GM06990 (cell line): ENCODE measurements around the gene ZFP62.

Experiments used
- DNase-seq: peaks from one replicate; pipeline ENCODE4 v3.0.0-alpha.2; 2011; ENCODE audit not compliant: insufficient read length; ENCODE audit errors: extremely low read depth
- H3K27me3 ChIP-seq: replicated peaks from 2 replicates; pipeline ENCODE4 v1.6.0; 2011; ENCODE audit warnings: low read length; ENCODE audit not compliant: control insufficient read depth, insufficient read depth
- H3K36me3 ChIP-seq: 2 replicates; pipeline ENCODE4 v1.5.1; 2011; ENCODE audit warnings: low read length; ENCODE audit not compliant: control insufficient read depth, insufficient read depth
- H3K4me3 ChIP-seq: replicated peaks from 2 replicates; pipeline ENCODE4 v1.5.1; 2011; ENCODE audit warnings: low read depth, mild to moderate bottlenecking, control low read depth, low read length
- TF ChIP-seq, protein P1 (sequence below): IDR thresholded peaks from 2 replicates; pipeline ENCODE4 v1.5.1; 2011; ENCODE audit warnings: low read length, control low read depth, mild to moderate bottlenecking, inconsistent platforms; ENCODE audit not compliant: insufficient read depth, poor library complexity, severe bottlenecking

The ZFP62 gene

DNA sequence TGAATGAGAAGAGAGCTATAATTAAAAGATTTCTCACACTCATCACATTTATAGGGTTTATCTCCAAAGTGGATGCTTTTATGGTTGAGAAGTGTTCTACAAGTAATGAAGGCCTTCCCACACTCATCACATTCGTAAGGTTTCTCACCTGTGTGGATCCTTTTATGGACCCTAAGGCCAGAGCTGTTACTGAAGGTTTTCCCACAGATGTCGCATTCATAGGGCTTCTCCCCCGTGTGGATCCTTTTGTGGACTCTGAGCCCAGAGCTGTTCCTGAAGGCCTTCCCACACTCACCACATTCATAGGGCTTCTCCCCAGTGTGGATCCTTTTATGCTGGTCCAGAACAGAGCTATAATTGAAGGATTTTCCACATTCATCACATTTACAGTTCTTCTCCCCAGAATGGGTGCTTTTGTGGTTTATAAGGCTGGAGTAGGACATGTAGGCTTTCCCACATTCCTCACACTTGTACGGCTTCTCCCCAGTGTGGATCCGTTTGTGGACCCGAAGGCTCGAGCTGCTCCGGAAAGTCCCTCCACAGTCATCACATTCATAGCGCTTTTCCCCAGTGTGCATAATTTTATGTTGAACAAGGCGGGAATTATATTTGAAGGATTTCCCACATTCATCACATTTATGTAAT, 10.5 kb downstream of the ZFP62 start:
- TF ChIP-seq, protein P1, sequence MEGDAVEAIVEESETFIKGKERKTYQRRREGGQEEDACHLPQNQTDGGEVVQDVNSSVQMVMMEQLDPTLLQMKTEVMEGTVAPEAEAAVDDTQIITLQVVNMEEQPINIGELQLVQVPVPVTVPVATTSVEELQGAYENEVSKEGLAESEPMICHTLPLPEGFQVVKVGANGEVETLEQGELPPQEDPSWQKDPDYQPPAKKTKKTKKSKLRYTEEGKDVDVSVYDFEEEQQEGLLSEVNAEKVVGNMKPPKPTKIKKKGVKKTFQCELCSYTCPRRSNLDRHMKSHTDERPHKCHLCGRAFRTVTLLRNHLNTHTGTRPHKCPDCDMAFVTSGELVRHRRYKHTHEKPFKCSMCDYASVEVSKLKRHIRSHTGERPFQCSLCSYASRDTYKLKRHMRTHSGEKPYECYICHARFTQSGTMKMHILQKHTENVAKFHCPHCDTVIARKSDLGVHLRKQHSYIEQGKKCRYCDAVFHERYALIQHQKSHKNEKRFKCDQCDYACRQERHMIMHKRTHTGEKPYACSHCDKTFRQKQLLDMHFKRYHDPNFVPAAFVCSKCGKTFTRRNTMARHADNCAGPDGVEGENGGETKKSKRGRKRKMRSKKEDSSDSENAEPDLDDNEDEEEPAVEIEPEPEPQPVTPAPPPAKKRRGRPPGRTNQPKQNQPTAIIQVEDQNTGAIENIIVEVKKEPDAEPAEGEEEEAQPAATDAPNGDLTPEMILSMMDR: no peak
- Histone ChIP-seq H3K36me3 (peaks cover 20% of the 10 kb centered on the region), H3K27me3 (no peaks in the 10 kb centered on the region), H3K4me3 (no peak overlapping the region)
- no peak for DNase-seq

DNA sequence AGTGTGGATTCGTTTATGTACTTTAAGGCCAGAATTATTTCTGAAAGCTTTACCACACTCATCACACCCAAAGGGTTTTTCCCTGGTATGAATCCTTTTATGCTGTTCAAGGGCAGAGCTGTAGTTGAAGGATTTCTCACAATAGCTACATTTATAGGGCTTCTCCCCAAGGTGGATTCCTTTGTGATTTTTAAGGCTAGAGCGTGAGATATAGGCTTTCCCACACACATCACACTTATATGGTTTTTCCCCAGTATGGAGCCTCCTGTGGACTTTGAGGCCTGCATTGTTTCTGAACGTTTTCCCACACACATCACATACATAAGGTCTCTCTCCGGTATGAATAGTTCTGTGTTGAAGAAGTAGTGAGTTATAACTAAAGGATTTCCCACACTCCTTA, 11.2 kb downstream of the ZFP62 start:
- Histone ChIP-seq H3K4me3 (no peak overlapping the region), H3K27me3 (no peaks in the 10 kb centered on the region), H3K36me3 (peaks cover 17% of the 10 kb centered on the region)
- no peak for DNase-seq
- TF ChIP-seq, protein P1: no peak

DNA sequence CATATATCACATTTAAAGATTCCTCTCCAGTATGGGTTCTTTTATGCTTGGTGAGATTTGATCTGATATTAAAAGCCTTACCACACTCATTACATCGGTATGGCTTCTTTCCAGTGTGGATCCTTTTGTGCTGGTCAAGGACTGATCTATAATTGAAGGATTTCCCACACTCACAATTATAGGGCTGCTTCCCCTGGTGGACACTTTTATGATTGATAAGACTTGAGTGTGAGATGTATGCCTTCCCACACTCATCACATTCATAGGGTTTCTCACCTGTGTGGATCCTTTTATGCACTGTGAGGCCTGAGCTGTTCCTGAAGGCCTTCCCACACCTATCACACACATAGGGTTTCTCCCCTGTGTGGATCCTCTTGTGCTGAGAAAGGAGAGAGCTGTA, 12.2 kb downstream of the ZFP62 start:
- no peak for DNase-seq
- no peaks in the 10 kb centered on the region for H3K27me3 ChIP-seq
- H3K36me3 ChIP-seq: peaks cover 17% of the 10 kb centered on the region
- TF ChIP-seq, protein P1: no peak
- H3K4me3 ChIP-seq: no peak overlapping the region

GRCh38 chr5:180848265-180848664, 12.8 kb downstream of the ZFP62 start:
- TF ChIP-seq, protein P1: no peak
- Histone ChIP-seq H3K36me3 (peaks cover 17% of the 10 kb centered on the region), H3K27me3 (no peaks in the 10 kb centered on the region), H3K4me3 (no peak overlapping the region)
- no peak for DNase-seq

DNA sequence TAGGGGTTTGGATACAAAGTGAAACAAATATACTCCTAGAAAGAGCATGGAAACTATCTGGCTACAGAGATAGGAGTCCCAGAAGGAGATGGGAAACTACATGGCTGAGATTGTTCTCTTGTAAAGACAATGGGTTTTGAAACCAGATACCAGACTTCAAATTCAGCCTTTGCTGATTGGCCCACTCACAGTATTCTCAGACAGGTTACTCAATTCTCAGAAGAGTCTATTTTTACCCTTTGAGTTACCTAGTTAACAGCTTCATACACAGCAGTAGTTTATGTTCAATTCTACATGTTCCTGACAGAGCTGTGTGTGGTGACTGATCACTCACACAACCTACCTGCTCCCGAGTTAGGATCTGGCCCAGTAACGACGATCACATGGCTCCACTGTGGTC, 14.1 kb downstream of the ZFP62 start:
- DNase-seq: no peak
- no peak overlapping the region for H3K4me3 ChIP-seq
- H3K27me3 ChIP-seq: no peaks in the 10 kb centered on the region
- peaks cover 17% of the 10 kb centered on the region for H3K36me3 ChIP-seq
- TF ChIP-seq, protein P1: no peak

DNA sequence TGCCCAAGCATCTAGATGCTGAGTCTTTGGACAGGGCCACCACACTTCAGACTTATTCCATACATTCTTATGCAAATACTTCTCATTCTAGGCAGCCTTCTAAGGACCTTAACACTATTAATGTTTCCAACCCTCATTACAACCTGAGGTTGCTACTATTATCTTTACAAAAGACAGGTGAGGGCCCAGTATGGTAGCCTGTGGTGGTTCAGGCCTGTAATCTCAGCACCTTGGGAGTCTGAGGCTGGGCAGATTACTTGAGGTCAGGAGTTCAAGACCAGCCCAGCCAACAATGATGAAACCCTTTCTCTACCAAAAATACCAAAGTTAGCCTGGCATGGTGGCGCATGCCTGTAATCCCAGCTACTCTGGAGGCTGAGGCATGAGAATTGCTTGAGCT, 16.2 kb downstream of the ZFP62 start:
- H3K36me3 ChIP-seq: peaks cover 2% of the 10 kb centered on the region
- no peaks in the 10 kb centered on the region for H3K27me3 ChIP-seq
- H3K4me3 ChIP-seq: no peak overlapping the region
- DNase-seq: no peak
- TF ChIP-seq, protein P1: no peak
